A549 (cell line): ENCODE data around the gene ELOB. TPM values are rescaled to one million over a fixed set of nuclear protein-coding genes. Genes with fewer than 3 reads are reported as not detected.
A peak's percentile ranks its signal among the peaks of the same experiment; 100 is the strongest.

Experiments used
- ATAC-seq, 2 experiments: fragments of 200-7000 bp in 1 of 2; fragments of >200 bp in 1 of 2; cut with Nextera tagmentation in 1 of 2; cut with Tn5 transposase in 1 of 2; 3 replicates each; pipeline versions ENCODE4 v1.8.0 to v1.9.1; 2018 to 2020; ENCODE audit warnings: mild to moderate bottlenecking in 1 of 2, moderate library complexity in 1 of 2
- CTCF ChIA-PET: fragments of 300-600 bp; sonication (Branson Sonifier 250); formaldehyde crosslinking; extraction: SDS; loops from one replicate; lab custom pipeline; 2021; ENCODE audit warnings: antibody characterized with exemption, inconsistent platforms; lab: Yijun Ruan, JAX
- POLR2A ChIA-PET: fragments of 350-600 bp; formaldehyde crosslinking; extraction: SDS; loops from one replicate; lab custom pipeline; 2021; ENCODE audit warnings: antibody characterized with exemption, inconsistent platforms; lab: Yijun Ruan, JAX
- DNase-seq, 2 experiments: peaks; one replicate each; pipeline versions ENCODE4 v3.0.0 to v3.0.0-alpha.2; 2011 to 2016; ENCODE audit warnings: low read depth in 1 of 2, low spot score in 1 of 2
- FAIRE-seq: peaks from 2 replicates; lab custom pipeline; 2011; peaks lifted over from hg19 to GRCh38; lab: Jason Lieb, UNC
- H3K27ac ChIP-seq, 2 experiments: fragments of >200 bp; sonication (Bioruptor Twin); formaldehyde crosslinking; 3 replicates each; pipeline ENCODE4 v1.5.1; 2016 to 2017
- H3K4me1 ChIP-seq: fragments of >200 bp; sonication (Bioruptor Twin); formaldehyde crosslinking; 3 replicates; pipeline ENCODE4 v1.6.1; 2016
- H3K4me2 ChIP-seq: fragments of >200 bp; sonication (Bioruptor Twin); formaldehyde crosslinking; 3 replicates; pipeline ENCODE4 v1.6.1; 2016
- H3K4me3 ChIP-seq: fragments of >200 bp; sonication (Bioruptor Twin); formaldehyde crosslinking; 3 replicates; pipeline ENCODE4 v1.5.1; 2016
- H3K9me3 ChIP-seq: fragments of >200 bp; sonication (Bioruptor Twin); formaldehyde crosslinking; 3 replicates; pipeline ENCODE4 v1.6.1; 2016
- BHLHE40 ChIP-seq: IDR thresholded peaks from 2 replicates; pipeline ENCODE4 v1.6.1; 2012; ENCODE audit warnings: low read depth, low read length, inconsistent platforms
- CEBPB ChIP-seq, 2 experiments: fragments of >200 bp in 1 of 2; sonication (Bioruptor Twin) in 1 of 2; formaldehyde crosslinking in 1 of 2; IDR thresholded peaks; 2 replicates each; pipeline ENCODE4 v1.6.1; 2012 to 2016
- CHD2 ChIP-seq: fragments of 150-350 bp; IDR thresholded peaks from 2 replicates; pipeline ENCODE4 v1.6.1; 2014; ENCODE audit warnings: low read length; ENCODE audit not compliant: partially characterized antibody
- CHD4 ChIP-seq: fragments of 200-600 bp; sonication (generic); IDR thresholded peaks from 2 replicates; pipeline ENCODE4 v1.6.1; 2016; ENCODE audit warnings: antibody characterized with exemption, mild to moderate bottlenecking, borderline replicate concordance
- EHF ChIP-seq: fragments of 250-450 bp; sonication (Bioruptor Pico); IDR thresholded peaks from 2 replicates; pipeline ENCODE4 v1.5.0; 2020; ENCODE audit warnings: mild to moderate bottlenecking
- EP300 ChIP-seq, 2 experiments: fragments of >200 bp; sonication (Bioruptor Twin); formaldehyde crosslinking; IDR thresholded peaks; 2 replicates in 1 of 2; 3 replicates in 1 of 2; pipeline ENCODE4 v1.6.1; 2016 to 2017
- ESRRA ChIP-seq: fragments of 150-350 bp; IDR thresholded peaks from 2 replicates; pipeline ENCODE4 v1.6.1; 2014; ENCODE audit warnings: mild to moderate bottlenecking, low read length, borderline replicate concordance
- FOSL2 ChIP-seq, 2 experiments: fragments of 450-650 bp in 1 of 2; fragments of >200 bp in 1 of 2; sonication (Bioruptor Twin) in 1 of 2; formaldehyde crosslinking; IDR thresholded peaks; 2 replicates each; pipeline versions ENCODE4 v1.5.0 to v1.6.1; 2016 to 2020; ENCODE audit warnings: mild to moderate bottlenecking in 1 of 2, moderate library complexity in 1 of 2
- HOXA7 ChIP-seq: fragments of 250-450 bp; sonication (Bioruptor Pico); IDR thresholded peaks from 2 replicates; pipeline ENCODE4 v1.5.0; 2020; ENCODE audit warnings: mild to moderate bottlenecking, moderate library complexity
- HOXB5 ChIP-seq: fragments of 250-450 bp; sonication (Bioruptor Pico); IDR thresholded peaks from 2 replicates; pipeline ENCODE4 v1.5.0; 2020; ENCODE audit warnings: mild to moderate bottlenecking, moderate library complexity
- JUNB ChIP-seq: fragments of >200 bp; sonication (Bioruptor Twin); formaldehyde crosslinking; IDR thresholded peaks from 2 replicates; pipeline ENCODE4 v1.6.1; 2016
- KDM1A ChIP-seq: fragments of 200-600 bp; sonication (generic); IDR thresholded peaks from 2 replicates; pipeline ENCODE4 v1.6.1; 2016; ENCODE audit warnings: low read depth, mild to moderate bottlenecking
- KDM5A ChIP-seq: fragments of 200-600 bp; sonication (generic); IDR thresholded peaks from 2 replicates; pipeline ENCODE4 v1.6.1; 2016; ENCODE audit warnings: antibody characterized with exemption, mild to moderate bottlenecking
- NFE2L2 ChIP-seq: fragments of 150-350 bp; conservative IDR thresholded peaks from 2 replicates; pipeline ENCODE4 v1.6.1; 2014; ENCODE audit warnings: low read length
- NPAS2 ChIP-seq: fragments of 250-450 bp; sonication (Bioruptor Pico); IDR thresholded peaks from 2 replicates; pipeline ENCODE4 v1.8.0; 2022; ENCODE audit warnings: mild to moderate bottlenecking, moderate library complexity, borderline replicate concordance
- POLR2AphosphoS2 ChIP-seq: conservative IDR thresholded peaks from 2 replicates; pipeline ENCODE4 v1.6.1; 2012; ENCODE audit warnings: low read length, improper control_type of control experiment, inconsistent platforms
- RCOR1 ChIP-seq: fragments of 150-350 bp; IDR thresholded peaks from 2 replicates; pipeline ENCODE4 v1.6.1; 2014; ENCODE audit warnings: antibody characterized with exemption, low read length, low read depth
- RFX5 ChIP-seq: fragments of 450-650 bp; IDR thresholded peaks from 2 replicates; pipeline ENCODE4 v1.7.1; 2014; ENCODE audit warnings: antibody characterized with exemption, mild to moderate bottlenecking, moderate library complexity
- SMC3 ChIP-seq: fragments of >200 bp; sonication (Bioruptor Twin); formaldehyde crosslinking; IDR thresholded peaks from 3 replicates; pipeline ENCODE4 v1.6.1; 2018; ENCODE audit warnings: inconsistent platforms
- SREBF2 ChIP-seq: fragments of 450-650 bp; IDR thresholded peaks from 2 replicates; pipeline ENCODE4 v1.6.1; 2014; ENCODE audit warnings: mild to moderate bottlenecking, moderate library complexity
- ZFP36 ChIP-seq: fragments of 450-650 bp; IDR thresholded peaks from 2 replicates; pipeline ENCODE4 v1.6.1; 2014; ENCODE audit warnings: borderline replicate concordance; ENCODE audit not compliant: partially characterized antibody
- ZNF302 ChIP-seq: fragments of 250-450 bp; sonication (Bioruptor Pico); IDR thresholded peaks from 2 replicates; pipeline ENCODE4 v1.9.0; 2021; ENCODE audit warnings: inconsistent platforms, mild to moderate bottlenecking, moderate library complexity
- WGBS: methylation state at CpG from one replicate; pipeline ENCODE4 v1.1.6; 2017; ENCODE audit errors: missing lambda C conversion rate; 5-methylcytosine and 5-hydroxymethylcytosine counted together
- polyA plus RNA-seq, 4 experiments: library from polyadenylated mRNA; depleted of rRNA in 3 of 4; stranded (reverse); fragments of >200 nt; fragmentation: RNase III in 1 of 4; extraction: RNeasy Plus Mini Kit Qiagen cat#74134 plus additional on column Dnase treatment in 1 of 4; gene quantifications; 2 replicates in 3 of 4; 3 replicates in 1 of 4; pipeline ENCODE4 v1.2.3, GENCODE V29; 2011 to 2017
- TF ChIP-seq, protein P1 (sequence below): fragments of 250-450 bp; sonication (Bioruptor Pico); IDR thresholded peaks from 2 replicates; pipeline ENCODE4 v1.5.0; 2020; ENCODE audit warnings: low read depth, mild to moderate bottlenecking, moderate library complexity
- TF ChIP-seq, protein P2 (sequence below): fragments of 450-650 bp; IDR thresholded peaks from 2 replicates; pipeline ENCODE4 v1.6.1; 2014; ENCODE audit warnings: antibody characterized with exemption
- TF ChIP-seq, protein P3 (sequence below): fragments of >200 bp; sonication (Bioruptor Twin); formaldehyde crosslinking; IDR thresholded peaks from 3 replicates; pipeline ENCODE4 v1.6.1; 2016

ELOB gene
- polyA plus RNA-seq, 2 of the 4 experiments (the other 2 are of a cell fraction): 136 to 494 TPM

DNA sequence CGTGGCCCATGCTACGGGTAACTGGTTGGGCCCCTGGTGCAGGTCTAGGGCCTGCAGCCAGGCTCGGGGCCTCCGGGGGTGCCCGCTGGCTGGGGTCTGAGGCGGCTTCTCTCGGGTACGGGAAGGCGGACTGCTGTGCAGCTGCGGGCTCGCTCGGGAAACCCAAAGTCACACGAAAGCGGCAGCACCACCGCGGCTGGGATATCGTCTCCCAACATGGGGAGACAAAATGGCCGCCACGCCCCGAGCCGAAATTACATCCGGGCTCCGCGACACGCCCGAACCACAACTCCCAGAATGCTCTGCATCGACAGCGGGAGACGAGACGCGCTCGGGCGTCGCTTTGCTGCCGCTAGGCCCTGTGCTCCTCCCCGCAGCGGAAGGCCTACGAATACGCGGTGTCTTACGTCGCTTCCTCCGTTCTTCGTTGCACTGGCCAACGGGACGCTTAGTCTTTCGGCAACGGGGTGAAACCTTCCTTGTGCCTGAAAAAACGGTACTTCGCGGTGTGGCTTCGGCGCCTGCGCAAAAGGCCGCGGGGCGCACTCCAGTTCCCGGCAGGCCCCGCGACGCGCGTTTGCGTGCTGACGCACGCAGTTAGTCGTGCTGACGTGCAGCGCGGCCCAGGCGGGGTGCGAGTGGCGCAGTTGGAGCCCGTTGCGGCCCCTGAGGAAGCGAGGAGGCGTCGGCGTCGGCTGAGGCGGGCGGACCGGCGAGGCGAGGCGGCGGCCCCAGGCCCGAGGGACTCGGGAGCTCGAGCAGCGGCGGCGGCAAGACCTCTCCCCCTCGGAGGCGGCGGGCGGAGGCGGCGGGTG lies 24.8 kb downstream of the ELOB start, which contains the start of gene SRRM2 (continued):
- TF ChIP-seq SREBF2 (no peak), ZFP36 (no peak), SMC3 (0 out of 3 replicates have a peak, but pooled peaks have one; percentile 15), NFE2L2 (no peak), RCOR1 (no peak)

DNA sequence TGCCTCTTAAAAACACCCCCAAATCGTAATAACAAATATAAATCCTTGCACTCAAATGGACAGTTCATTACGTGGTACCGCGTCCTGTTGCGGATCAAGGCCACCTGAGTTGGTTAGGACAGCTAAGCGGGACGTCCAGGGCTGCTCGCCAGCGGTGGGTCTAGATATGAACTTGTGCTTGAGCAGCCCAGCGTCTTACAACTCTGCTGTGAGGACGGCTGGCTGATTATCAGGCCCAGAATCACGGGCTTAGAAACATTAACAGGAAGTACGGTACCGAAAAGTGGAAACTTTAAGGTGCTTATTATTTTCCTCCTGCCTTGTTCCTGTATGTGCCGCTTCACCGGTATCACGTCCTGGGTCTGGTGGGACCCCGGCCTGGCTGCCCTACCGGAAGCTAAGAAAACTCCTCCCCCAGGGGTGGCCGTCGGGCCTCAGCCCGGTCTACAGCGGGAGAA lies 25.5 kb downstream of the ELOB start:
- 66% methylated on average over 22 of the region's 23 CpGs for WGBS
- Histone ChIP-seq H3K4me2 (peak overlapping the region; percentile 94), H3K9me3 (peaks cover 5% of the 10 kb centered on the region; the same call in 1 of the 3 replicates), H3K4me1 (peaks cover 33% of the 10 kb centered on the region), H3K27ac (peak overlapping the region; percentile 98 to 100), H3K4me3 (peak overlapping the region; percentile 75)
- TF ChIP-seq, protein P1, sequence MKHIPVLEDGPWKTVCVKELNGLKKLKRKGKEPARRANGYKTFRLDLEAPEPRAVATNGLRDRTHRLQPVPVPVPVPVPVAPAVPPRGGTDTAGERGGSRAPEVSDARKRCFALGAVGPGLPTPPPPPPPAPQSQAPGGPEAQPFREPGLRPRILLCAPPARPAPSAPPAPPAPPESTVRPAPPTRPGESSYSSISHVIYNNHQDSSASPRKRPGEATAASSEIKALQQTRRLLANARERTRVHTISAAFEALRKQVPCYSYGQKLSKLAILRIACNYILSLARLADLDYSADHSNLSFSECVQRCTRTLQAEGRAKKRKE: no peak
- TF ChIP-seq HOXA7 (CRISPR knock-in tag): 0 out of 2 replicates have a peak, but pooled peaks have one; percentile 65
- ATAC-seq (no peak; a peak in 1 of 6 replicates), FAIRE-seq (no peak), DNase-seq (peak in 1 of 2 experiments; percentile 82)
- ChIA-PET POLR2A (interaction anchor here (1.6 to 1.7 kb wide), 3 partner anchors 10 to 117 kb away, joined by 4 to 13 read pairs (median 5); no protein-coding TSS in a partner anchor), CTCF (interaction anchor here (0.6 to 1.2 kb wide), 3 partner anchors 15 to 117 kb away, joined by 3 to 5 read pairs (median 3); no protein-coding TSS in a partner anchor)

DNA sequence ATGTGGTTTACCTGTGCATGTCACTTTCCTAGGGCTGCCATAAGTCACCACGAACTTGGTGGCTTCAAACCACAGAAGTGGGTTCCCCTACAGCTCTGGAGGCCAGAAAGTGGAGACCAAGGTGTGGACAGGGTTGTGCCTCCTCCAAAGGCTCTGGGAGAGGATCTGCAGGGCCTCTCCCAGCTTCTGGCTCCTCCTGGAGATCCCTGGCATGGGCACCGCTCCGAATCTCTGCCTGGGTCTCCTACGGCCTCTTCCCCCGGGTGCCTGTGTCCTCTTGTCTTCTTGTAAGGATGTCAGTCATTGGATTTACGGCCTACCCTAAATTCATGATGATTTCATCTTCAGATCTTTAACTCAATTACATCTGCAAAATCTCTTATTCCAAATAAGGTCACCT lies 27.1 kb downstream of the ELOB start:
- POLR2A ChIA-PET: no interaction called here
- FAIRE-seq (no peak), ATAC-seq (no peak)

DNA sequence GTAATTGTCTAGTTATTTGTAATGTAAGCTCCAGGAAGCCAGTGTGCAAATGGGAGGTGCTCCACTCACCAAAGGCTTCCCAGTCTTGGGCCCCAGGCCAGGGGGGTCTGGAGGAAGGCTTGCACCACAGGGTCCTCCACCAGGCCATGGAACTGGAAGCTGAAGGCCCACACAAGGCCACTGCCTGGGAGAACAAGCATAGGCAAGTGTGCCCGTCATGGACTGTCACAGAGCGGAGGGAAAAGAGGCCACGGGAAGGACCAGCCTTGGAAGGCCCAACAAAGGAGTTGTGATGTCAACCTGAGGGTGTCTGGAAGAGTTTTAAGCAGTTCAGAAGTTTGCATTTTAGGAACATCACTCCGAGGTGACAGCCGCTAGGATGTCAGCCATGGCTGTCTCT lies 27.6 kb downstream of the ELOB start:
- POLR2A ChIA-PET: no interaction called here
- WGBS: 97% methylated on average over 5 of the region's 5 CpGs
- DNase-seq (no peak), FAIRE-seq (no peak), ATAC-seq (no peak)
- H3K4me1 ChIP-seq: peaks cover 15% of the 10 kb centered on the region
- H3K27ac ChIP-seq: no peak overlapping the region
- no peak overlapping the region for H3K4me3 ChIP-seq
- TF ChIP-seq CHD4: no peak
- no peak for TF ChIP-seq KDM1A
- TF ChIP-seq RFX5: no peak
- TF ChIP-seq FOSL2 (IDR thresholded peaks at IDR 0.05): no peak
- TF ChIP-seq FOSL2 (CRISPR knock-in tag; IDR thresholded peaks at IDR 0.05): no peak
- TF ChIP-seq BHLHE40: no peak
- H3K9me3 ChIP-seq: peaks cover 5% of the 10 kb centered on the region; the same call in 1 of the 3 replicates
- no peak overlapping the region for H3K4me2 ChIP-seq
- CTCF ChIA-PET: interaction anchor here (2.9 kb wide), 1 partner anchor 10 kb away, joined by 12 read pairs; no protein-coding TSS in a partner anchor

More for the DNA sequence above, 27.1 kb downstream of the ELOB start:
- Histone ChIP-seq H3K4me3 (no peak overlapping the region), H3K4me1 (peaks cover 20% of the 10 kb centered on the region), H3K4me2 (no peak overlapping the region), H3K27ac (no peak overlapping the region), H3K9me3 (peaks cover 5% of the 10 kb centered on the region; the same call in 1 of the 3 replicates)
- 91% methylated on average over 6 of the region's 6 CpGs for WGBS
- CTCF ChIA-PET: interaction anchor here (2.9 kb wide), 1 partner anchor 11 kb away, joined by 12 read pairs; no protein-coding TSS in a partner anchor
- DNase-seq: no peak
- TF ChIP-seq SREBF2: no peak
- TF ChIP-seq ESRRA: no peak
- no peak for TF ChIP-seq EHF (CRISPR knock-in tag)
- TF ChIP-seq RFX5: no peak
- TF ChIP-seq EP300 (IDR thresholded peaks at IDR 0.05): no peak
- TF ChIP-seq, protein P2, sequence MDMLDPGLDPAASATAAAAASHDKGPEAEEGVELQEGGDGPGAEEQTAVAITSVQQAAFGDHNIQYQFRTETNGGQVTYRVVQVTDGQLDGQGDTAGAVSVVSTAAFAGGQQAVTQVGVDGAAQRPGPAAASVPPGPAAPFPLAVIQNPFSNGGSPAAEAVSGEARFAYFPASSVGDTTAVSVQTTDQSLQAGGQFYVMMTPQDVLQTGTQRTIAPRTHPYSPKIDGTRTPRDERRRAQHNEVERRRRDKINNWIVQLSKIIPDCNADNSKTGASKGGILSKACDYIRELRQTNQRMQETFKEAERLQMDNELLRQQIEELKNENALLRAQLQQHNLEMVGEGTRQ: no peak
- TF ChIP-seq ZNF302: no peak
- TF ChIP-seq NPAS2 (CRISPR knock-in tag): no peak
- TF ChIP-seq KDM5A: no peak
- no peak for TF ChIP-seq CHD2
- TF ChIP-seq POLR2AphosphoS2: no peak
- TF ChIP-seq JUNB: no peak
- TF ChIP-seq, protein P3, sequence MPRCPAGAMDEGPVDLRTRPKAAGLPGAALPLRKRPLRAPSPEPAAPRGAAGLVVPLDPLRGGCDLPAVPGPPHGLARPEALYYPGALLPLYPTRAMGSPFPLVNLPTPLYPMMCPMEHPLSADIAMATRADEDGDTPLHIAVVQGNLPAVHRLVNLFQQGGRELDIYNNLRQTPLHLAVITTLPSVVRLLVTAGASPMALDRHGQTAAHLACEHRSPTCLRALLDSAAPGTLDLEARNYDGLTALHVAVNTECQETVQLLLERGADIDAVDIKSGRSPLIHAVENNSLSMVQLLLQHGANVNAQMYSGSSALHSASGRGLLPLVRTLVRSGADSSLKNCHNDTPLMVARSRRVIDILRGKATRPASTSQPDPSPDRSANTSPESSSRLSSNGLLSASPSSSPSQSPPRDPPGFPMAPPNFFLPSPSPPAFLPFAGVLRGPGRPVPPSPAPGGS: no peak
- no peak for TF ChIP-seq FOSL2 (IDR thresholded peaks at IDR 0.05)
- no peak for TF ChIP-seq FOSL2 (CRISPR knock-in tag; IDR thresholded peaks at IDR 0.05)
- TF ChIP-seq RCOR1: no peak
- TF ChIP-seq CEBPB (IDR thresholded peaks at IDR 0.05): no peak
- no peak for TF ChIP-seq HOXB5 (CRISPR knock-in tag)
